H1 (cell line): Measurements from ENCODE around the gene CLIC3. TPM values are rescaled to one million over a fixed set of nuclear protein-coding genes. Genes with fewer than 3 reads are reported as not detected.

Experiments used
- GABPA ChIP-seq: IDR thresholded peaks from 2 replicates; pipeline ENCODE4 v1.6.1; 2011; ENCODE audit warnings: mild to moderate bottlenecking, low read length, moderate library complexity, borderline replicate concordance; ENCODE audit not compliant: insufficient read depth
- SAP30 ChIP-seq: fragments of 300-600 bp; sonication (generic); IDR thresholded peaks from 2 replicates; pipeline ENCODE4 v1.7.1; 2012; ENCODE audit warnings: low read length, moderate library complexity, mild to moderate bottlenecking, inconsistent platforms; ENCODE audit not compliant: insufficient read depth, insufficient replicate concordance
- SIRT6 ChIP-seq: IDR thresholded peaks from one replicate; pipeline ENCODE4 v1.7.1; 2012; ENCODE audit warnings: low read length, inconsistent platforms
- TAF7 ChIP-seq: optimal IDR thresholded peaks from 2 replicates; pipeline ENCODE3; 2011; ENCODE audit warnings: low read depth, mild to moderate bottlenecking, inconsistent platforms, low read length, moderate library complexity, borderline replicate concordance
- polyA plus RNA-seq, 7 experiments: library from polyadenylated mRNA; depleted of rRNA in 3 of 7; stranded (reverse) in 5 of 7; unstranded in 2 of 7; fragments of >200 nt in 5 of 7; fragments of 200-250 nt in 2 of 7; gene quantifications; 1 replicate in 5 of 7; 2 replicates in 1 of 7; 4 replicates in 1 of 7; pipeline versions ENCODE4 v1.2.1 to v1.2.3, GENCODE V29; 2011 to 2013; ENCODE audit warnings: missing spikeins in 2 of 7, mixed read lengths in 2 of 7
- total RNA-seq: library from RNA; stranded (reverse); fragmentation: NEBNext Ultra II Directional; extraction: Animal tissue kit (Norgen Biotek cat#: 25700); gene quantifications from 2 replicates; pipeline ENCODE4 v1.2.1, GENCODE V29; 2021

Gene CLIC3
- total and polyA plus RNA-seq, 2 of the 8 experiments (the other 6 are each of a cell fraction or from before 2014, with no cell fraction given), result 0.12 TPM; not detected in 1

DNA sequence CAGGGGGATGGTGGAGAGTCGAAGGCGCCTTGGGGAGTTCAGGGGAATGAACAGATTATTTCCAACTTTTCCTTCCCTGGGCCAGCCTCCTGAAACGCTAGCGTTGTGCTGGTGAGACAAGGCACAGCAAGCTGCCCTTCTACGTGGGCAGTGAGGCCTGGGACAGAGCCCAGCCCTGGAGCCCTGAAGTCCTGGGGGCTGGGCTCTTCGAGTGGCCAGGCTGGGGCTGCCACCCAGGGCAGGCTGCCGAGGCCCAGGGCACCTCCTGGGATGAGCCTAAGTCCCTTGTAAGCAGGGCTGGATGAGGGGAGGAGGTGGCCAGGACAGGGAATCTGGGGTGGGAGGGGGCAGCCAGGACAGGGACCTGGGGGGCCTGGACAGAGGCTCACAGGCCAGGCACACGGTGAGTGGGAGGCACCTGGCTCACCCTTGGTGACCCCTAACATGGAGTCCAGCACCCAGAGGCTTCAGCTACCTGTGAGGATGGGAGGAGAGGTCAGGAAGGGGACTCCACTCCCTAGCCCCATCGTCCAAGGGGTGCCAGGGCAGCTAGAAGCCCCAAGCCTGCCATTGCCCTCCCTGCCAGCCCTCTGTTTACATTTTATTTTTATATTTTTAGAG, 45.6 kb downstream of the CLIC3 start (continued):
- TF ChIP-seq TAF7 (no peak), GABPA (no peak), SIRT6 (no peak), SAP30 (no peak)
